B cell (primary cell): ENCODE results near the gene PDS5A. TPM values are rescaled to one million over a fixed set of nuclear protein-coding genes. Genes with fewer than 3 reads are reported as not detected.

Experiments used
- ATAC-seq: fragments of 200-7000 bp; cut with Tn5 transposase; one replicate; pipeline ENCODE4 v1.10.0; 2021; ENCODE audit warnings: low read depth, mild to moderate bottlenecking, moderate number of reproducible peaks, moderate library complexity
- CTCF ChIA-PET: fragments of 350-600 bp; sonication (Branson Sonifier 250); formaldehyde crosslinking; loops from one replicate; lab custom pipeline; 2021; ENCODE audit warnings: antibody characterized with exemption, inconsistent platforms; lab: Charles Lee
- POLR2A ChIA-PET: fragments of 350-600 bp; sonication (Branson Sonifier 250); formaldehyde crosslinking; loops from one replicate; lab custom pipeline; 2021; ENCODE audit warnings: antibody characterized with exemption; lab: Charles Lee
- DNase-seq: peaks from one replicate; pipeline ENCODE4 v3.0.0; 2013
- H2AFZ ChIP-seq: 2 replicates; pipeline ENCODE4 v1.6.1; 2012; ENCODE audit warnings: mild to moderate bottlenecking, low read depth, low read length; ENCODE audit not compliant: insufficient read depth, poor library complexity, severe bottlenecking
- H3K27ac ChIP-seq, 2 donors: 1 replicate in 1 of 2; 2 replicates in 1 of 2; pipeline ENCODE4 v1.5.1; 2012 to 2013; ENCODE audit warnings: low read length in 2 of 2, mild to moderate bottlenecking in 2 of 2, moderate library complexity in 1 of 2
- H3K27me3 ChIP-seq, 4 experiments: fragments of 200-600 bp in 1 of 4; sonication (generic) in 1 of 4; replicated peaks in 1 of 4; 1 replicate in 2 of 4; 2 replicates in 2 of 4; pipeline versions ENCODE4 v1.6.1 to v1.7.0; 2013 to 2016; ENCODE audit warnings: low read length in 3 of 4, mild to moderate bottlenecking in 2 of 4, mixed read lengths in 1 of 4, moderate library complexity in 1 of 4; ENCODE audit not compliant: insufficient read depth in 4 of 4, control insufficient read depth in 3 of 4; ENCODE audit errors: control extremely low read depth in 1 of 4
- H3K36me3 ChIP-seq, 2 experiments: replicated peaks in 1 of 2; 1 replicate in 1 of 2; 2 replicates in 1 of 2; pipeline versions ENCODE4 v1.6.1 to v1.7.1; 2013; ENCODE audit warnings: low read length in 1 of 2; ENCODE audit not compliant: insufficient read depth in 2 of 2, control insufficient read depth in 1 of 2; ENCODE audit errors: control extremely low read depth in 1 of 2, extremely low read depth in 1 of 2
- H3K4me1 ChIP-seq, 2 donors: fragments of 200-600 bp in 1 of 2; sonication (generic) in 1 of 2; 1 replicate in 1 of 2; 2 replicates in 1 of 2; pipeline versions ENCODE4 v1.5.1 to v1.6.1; 2013 to 2017; ENCODE audit warnings: low read length in 2 of 2; ENCODE audit not compliant: control insufficient read depth in 2 of 2, insufficient read depth in 2 of 2
- H3K4me2 ChIP-seq: replicated peaks from 2 replicates; pipeline ENCODE3; 2012; ENCODE audit warnings: mild to moderate bottlenecking, low read depth, low read length; ENCODE audit not compliant: poor library complexity, severe bottlenecking
- H3K4me3 ChIP-seq, 5 experiments: fragments of 200-600 bp in 1 of 5; sonication (generic) in 1 of 5; 1 replicate in 3 of 5; 2 replicates in 2 of 5; pipeline versions ENCODE4 v1.5.1 to v1.7.0; 2011 to 2016; ENCODE audit warnings: low read length in 4 of 5, mild to moderate bottlenecking in 4 of 5, low read depth in 2 of 5, control low read depth in 1 of 5, moderate library complexity in 1 of 5; ENCODE audit not compliant: insufficient read depth in 1 of 5; ENCODE audit errors: control extremely low read depth in 1 of 5, extremely low read depth in 1 of 5
- H3K79me2 ChIP-seq: fragments of 200-600 bp; sonication (generic); one replicate; pipeline ENCODE4 v1.6.0; 2016; ENCODE audit warnings: low read length; ENCODE audit not compliant: control insufficient read depth, insufficient read depth
- H3K9ac ChIP-seq: fragments of 200-600 bp; sonication (generic); 2 replicates; pipeline ENCODE4 v1.6.1; 2017; ENCODE audit warnings: mild to moderate bottlenecking, low read length, moderate library complexity
- H3K9me3 ChIP-seq, 3 donors: one replicate each; pipeline versions ENCODE4 v1.6.1 to v1.7.1; 2013; ENCODE audit warnings: low read length in 2 of 3; ENCODE audit not compliant: control insufficient read depth in 2 of 3, insufficient read depth in 1 of 3; ENCODE audit errors: control extremely low read depth in 1 of 3
- H4K20me1 ChIP-seq: 2 replicates; pipeline ENCODE4 v1.6.0; 2012; ENCODE audit warnings: mild to moderate bottlenecking, low read length; ENCODE audit not compliant: insufficient read depth, control insufficient read depth, poor library complexity, severe bottlenecking
- H3K27ac Mint-ChIP-seq: one replicate; pipeline ENCODE4 v1.8.0; 2021; ENCODE audit warnings: mixed read lengths
- H3K27me3 Mint-ChIP-seq: one replicate; pipeline ENCODE4 v1.8.0; 2021; ENCODE audit warnings: mixed read lengths
- H3K4me1 Mint-ChIP-seq: one replicate; pipeline ENCODE4 v1.8.0; 2021; ENCODE audit warnings: mixed read lengths
- H3K4me3 Mint-ChIP-seq: one replicate; pipeline ENCODE4 v1.8.0; 2021; ENCODE audit warnings: mixed read lengths
- H3K9me3 Mint-ChIP-seq: one replicate; pipeline ENCODE4 v1.8.0; 2022; ENCODE audit warnings: mixed read lengths; ENCODE audit not compliant: insufficient read depth
- EZH2 ChIP-seq: IDR thresholded peaks from 2 replicates; pipeline ENCODE4 v1.6.1; 2012; ENCODE audit warnings: borderline replicate concordance, low read depth, mild to moderate bottlenecking, moderate library complexity, low read length; ENCODE audit not compliant: insufficient read depth, poor library complexity, severe bottlenecking
- WGBS: methylation state at CpG from one replicate; pipeline ENCODE4 v1.1.5; 2013; ENCODE audit warnings: missing lambda C conversion rate; ENCODE audit not compliant: insufficient coverage; 5-methylcytosine and 5-hydroxymethylcytosine counted together
- intact Hi-C: fragments of 100-400 bp; cut with micrococcal nuclease; formaldehyde crosslinking; loops from one replicate; pipeline ENCODE4 v1.10.0; 2022
- polyA plus RNA-seq: library from polyadenylated mRNA; depleted of rRNA; stranded (reverse); fragments of >200 nt; gene quantifications from 2 replicates; pipeline ENCODE4 v1.2.3, GENCODE V29; 2012
- total RNA-seq, 2 donors: library from RNA; stranded (reverse); fragments of 120-200 nt in 1 of 2; gene quantifications; 1 replicate in 1 of 2; 2 replicates in 1 of 2; pipeline versions ENCODE4 v1.2.3 to v1.2.4, GENCODE V29; 2013 to 2022
- TF ChIP-seq, protein P1 (sequence below): fragments of 200-600 bp; IDR thresholded peaks from one replicate; pipeline ENCODE4 v1.8.0; 2022; ENCODE audit warnings: antibody characterized with exemption, mild to moderate bottlenecking

Gene PDS5A
- total and polyA plus RNA-seq, 2 donors (not counting 1 experiment from before 2014, with no cell fraction given): 19.4 to 111 TPM

DNA sequence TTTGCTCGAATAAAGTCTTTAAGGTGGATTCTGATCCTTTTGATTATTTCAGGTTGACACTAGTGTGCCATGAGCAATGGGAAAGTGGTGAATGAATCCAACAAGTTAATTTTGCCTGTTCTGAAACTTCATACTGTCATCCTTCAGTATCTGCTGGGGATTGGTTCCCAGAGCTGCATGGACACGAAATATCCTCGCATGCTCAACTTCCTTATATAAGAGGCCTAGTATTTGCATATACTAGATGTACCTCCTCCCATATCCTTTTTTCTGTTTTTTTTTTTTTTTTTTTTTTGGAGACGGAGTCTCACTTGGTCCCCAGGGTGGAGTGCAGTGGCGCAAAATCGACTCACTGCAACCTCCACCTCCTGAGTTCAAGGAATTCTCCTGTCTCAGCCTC lies 23.0 kb upstream of the PDS5A start:
- TF ChIP-seq EZH2: no peak
- TF ChIP-seq, protein P1, sequence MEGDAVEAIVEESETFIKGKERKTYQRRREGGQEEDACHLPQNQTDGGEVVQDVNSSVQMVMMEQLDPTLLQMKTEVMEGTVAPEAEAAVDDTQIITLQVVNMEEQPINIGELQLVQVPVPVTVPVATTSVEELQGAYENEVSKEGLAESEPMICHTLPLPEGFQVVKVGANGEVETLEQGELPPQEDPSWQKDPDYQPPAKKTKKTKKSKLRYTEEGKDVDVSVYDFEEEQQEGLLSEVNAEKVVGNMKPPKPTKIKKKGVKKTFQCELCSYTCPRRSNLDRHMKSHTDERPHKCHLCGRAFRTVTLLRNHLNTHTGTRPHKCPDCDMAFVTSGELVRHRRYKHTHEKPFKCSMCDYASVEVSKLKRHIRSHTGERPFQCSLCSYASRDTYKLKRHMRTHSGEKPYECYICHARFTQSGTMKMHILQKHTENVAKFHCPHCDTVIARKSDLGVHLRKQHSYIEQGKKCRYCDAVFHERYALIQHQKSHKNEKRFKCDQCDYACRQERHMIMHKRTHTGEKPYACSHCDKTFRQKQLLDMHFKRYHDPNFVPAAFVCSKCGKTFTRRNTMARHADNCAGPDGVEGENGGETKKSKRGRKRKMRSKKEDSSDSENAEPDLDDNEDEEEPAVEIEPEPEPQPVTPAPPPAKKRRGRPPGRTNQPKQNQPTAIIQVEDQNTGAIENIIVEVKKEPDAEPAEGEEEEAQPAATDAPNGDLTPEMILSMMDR: no peak
- Histone ChIP-seq H3K36me3 (no peaks in the 10 kb centered on the region), H3K4me1 (peaks cover 0 to 4% of the 10 kb centered on the region in 2 donors), H3K27ac (no peak overlapping the region), H4K20me1 (no peaks in the 10 kb centered on the region), H3K4me3 (no peak overlapping the region), H3K79me2 (no peaks in the 10 kb centered on the region), H2AFZ (no peak overlapping the region), H3K9me3 (peaks cover 0 to 7% (median 0%) of the 10 kb centered on the region in 3 donors), H3K4me2 (no peak overlapping the region), H3K9ac (no peak overlapping the region), H3K27me3 (no peaks in the 10 kb centered on the region)
- peaks cover 4% of the 10 kb centered on the region for H3K4me1 Mint-ChIP-seq
- no peak overlapping the region for H3K27ac Mint-ChIP-seq
- intact Hi-C loops: no loop called here
- DNase-seq: no peak
- H3K9me3 Mint-ChIP-seq: no peaks in the 10 kb centered on the region
- H3K4me3 Mint-ChIP-seq: no peak overlapping the region
- ChIA-PET CTCF (no interaction called here), POLR2A (interaction anchor here (0.7 kb wide), 1 partner anchor 68 kb away, joined by 10 read pairs; no protein-coding TSS in a partner anchor)
- no CpG with 5 or more reads among the region's 6 CpGs for WGBS
- no peaks in the 10 kb centered on the region for H3K27me3 Mint-ChIP-seq
- ATAC-seq: no peak

DNA sequence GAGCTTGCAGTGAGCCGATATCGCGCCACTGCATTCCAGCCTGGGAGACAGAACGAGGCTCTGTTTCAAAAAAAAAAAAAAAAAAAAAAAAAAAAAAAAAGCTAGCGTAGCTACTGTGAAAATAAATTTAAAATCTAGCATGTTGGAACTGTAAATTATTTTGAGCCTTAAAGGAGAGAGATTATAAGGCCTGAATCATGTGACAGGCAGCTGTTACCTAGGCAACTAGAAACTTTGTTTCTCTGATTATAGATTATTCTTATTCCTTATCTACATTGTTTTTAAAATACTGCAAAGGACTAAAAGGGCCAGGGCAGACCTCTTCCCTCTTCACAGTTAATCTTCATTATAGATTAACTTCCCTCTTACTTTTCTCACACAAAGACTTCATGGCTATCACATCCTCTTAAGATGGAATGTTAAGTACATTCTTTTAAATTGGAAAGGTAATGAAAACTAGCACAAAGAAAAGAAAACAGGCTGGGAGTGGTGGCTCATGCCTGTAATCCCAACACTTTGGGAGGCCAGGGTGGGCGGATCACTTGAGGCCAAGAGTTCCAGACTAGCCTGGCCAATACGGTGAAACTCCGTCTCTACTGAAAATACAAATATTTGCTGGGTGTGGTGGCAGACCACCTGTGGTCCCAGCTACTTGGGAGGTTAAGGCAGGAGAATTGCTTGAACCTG lies 21.1 kb upstream of the PDS5A start:
- ATAC-seq (no peak), DNase-seq (no peak)
- no peaks in the 10 kb centered on the region for H3K4me1 ChIP-seq
- H3K4me2 ChIP-seq: no peak overlapping the region
- H3K9me3 ChIP-seq: peaks cover 0 to 7% (median 0%) of the 10 kb centered on the region in 3 donors
- H3K27ac ChIP-seq: no peak overlapping the region
- intact Hi-C loops: no loop called here
- TF ChIP-seq, protein P1: no peak
- no peak for TF ChIP-seq EZH2
- H3K79me2 ChIP-seq: no peaks in the 10 kb centered on the region
- H3K27me3 ChIP-seq: no peaks in the 10 kb centered on the region
- no peak overlapping the region for H3K4me3 Mint-ChIP-seq
- H3K36me3 ChIP-seq: no peaks in the 10 kb centered on the region
- WGBS: 100% methylated on average over 3 of the region's 8 CpGs
- no peaks in the 10 kb centered on the region for H3K27me3 Mint-ChIP-seq
- peaks cover under 1% of the 10 kb centered on the region for H3K4me1 Mint-ChIP-seq
- POLR2A ChIA-PET: no interaction called here
- H2AFZ ChIP-seq: no peak overlapping the region
- no peaks in the 10 kb centered on the region for H3K9me3 Mint-ChIP-seq
- no peak overlapping the region for H3K27ac Mint-ChIP-seq
- H3K9ac ChIP-seq: no peak overlapping the region
- H4K20me1 ChIP-seq: no peaks in the 10 kb centered on the region
- H3K4me3 ChIP-seq: no peak overlapping the region
- CTCF ChIA-PET: no interaction called here
